AG09319 (cell line): ENCODE results near the gene HIF3A.

Experiments used
- DNase-seq: peaks from one replicate; pipeline ENCODE4 v3.0.0-alpha.2; 2010; ENCODE audit warnings: low read depth; ENCODE audit errors: extremely low read depth
- CTCF ChIP-seq: IDR thresholded peaks from 2 replicates; pipeline ENCODE4 v1.5.1; 2011; ENCODE audit warnings: low read depth, mild to moderate bottlenecking, inconsistent platforms, low read length, moderate library complexity

The HIF3A gene

GRCh38 chr19:46364359-46364758 lies 67.5 kb downstream of the HIF3A start:
- DNase-seq = no peak
- no peak for TF ChIP-seq CTCF

GRCh38 chr19:46365561-46365960 lies 68.7 kb downstream of the HIF3A start:
- no peak for DNase-seq
- TF ChIP-seq CTCF = no peak

GRCh38 chr19:46366620-46367292 lies 69.9 kb downstream of the HIF3A start:
- DNase-seq = no peak
- no peak for TF ChIP-seq CTCF

GRCh38 chr19:46367426-46367825 lies 70.6 kb downstream of the HIF3A start:
- no peak for TF ChIP-seq CTCF
- no peak for DNase-seq

GRCh38 chr19:46368116-46368515 lies 71.3 kb downstream of the HIF3A start:
- no peak for DNase-seq
- TF ChIP-seq CTCF = no peak

- no peak for DNase-seq
- TF ChIP-seq CTCF = no peak
Measured at GRCh38 chr19:46369817-46370216, 73.0 kb downstream of the HIF3A start.

GRCh38 chr19:46371371-46371901 lies 74.6 kb downstream of the HIF3A start:
- TF ChIP-seq CTCF = no peak; the same call in 1 of the 2 replicates

More at GRCh38 chr19:46371371-46371901, 74.6 kb downstream of the HIF3A start:
- no peak for DNase-seq
